GM19438 (cell line): ENCODE data around the gene SLC27A1.
"Not testable (repeated sequence)": the region's sequence is repeated elsewhere in the genome, so short reads cannot be mapped to it uniquely, and the experiment has no call there.

Source experiments
- ATAC-seq: cut with Tn5 transposase; IDR thresholded peaks from one replicate; pipeline ENCODE4 v1.9.1; 2021; ENCODE audit warnings: low read depth; ENCODE audit not compliant: unreplicated experiment

Gene SLC27A1

DNA sequence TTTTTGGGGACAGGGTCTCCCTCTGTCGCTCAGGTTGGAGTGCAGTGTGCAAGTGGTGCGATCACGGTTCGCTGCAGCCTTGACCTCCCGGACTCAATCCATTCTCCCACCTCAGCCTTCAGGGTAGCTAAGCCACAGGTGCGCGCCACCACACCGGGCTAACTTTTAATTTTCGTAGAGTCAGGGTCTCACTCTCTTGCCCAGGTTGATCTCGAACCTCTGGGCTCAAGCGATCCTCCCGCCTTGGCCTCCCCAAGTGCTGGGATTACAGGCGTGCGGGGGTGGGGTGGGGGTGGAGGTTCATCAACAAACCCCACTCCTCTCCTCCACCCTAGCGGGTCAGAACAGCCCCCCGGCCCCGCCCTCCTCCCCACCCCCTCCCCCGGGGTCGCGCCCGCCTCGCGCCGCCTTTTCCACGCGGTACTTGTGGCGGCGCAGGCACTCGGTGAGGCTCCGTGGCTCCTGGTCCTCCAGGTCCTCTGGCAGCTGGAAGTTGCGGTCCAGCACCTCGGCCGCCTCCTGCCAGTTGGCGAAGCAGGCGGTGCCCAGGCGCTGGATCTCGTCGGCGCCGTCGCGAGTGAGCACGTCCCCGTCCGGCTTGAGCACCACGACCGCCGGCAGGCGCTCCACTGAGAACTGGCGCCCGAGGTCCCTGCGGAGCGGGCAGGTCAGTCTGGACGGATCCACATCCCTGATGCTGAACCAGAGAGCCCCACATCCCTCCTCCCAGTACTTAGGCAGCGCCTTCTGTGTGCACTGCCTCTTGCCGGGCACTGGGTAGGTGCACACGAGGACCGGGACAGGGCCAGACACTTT, 14.8 kb upstream of the SLC27A1 start:
- ATAC-seq = no peak

DNA sequence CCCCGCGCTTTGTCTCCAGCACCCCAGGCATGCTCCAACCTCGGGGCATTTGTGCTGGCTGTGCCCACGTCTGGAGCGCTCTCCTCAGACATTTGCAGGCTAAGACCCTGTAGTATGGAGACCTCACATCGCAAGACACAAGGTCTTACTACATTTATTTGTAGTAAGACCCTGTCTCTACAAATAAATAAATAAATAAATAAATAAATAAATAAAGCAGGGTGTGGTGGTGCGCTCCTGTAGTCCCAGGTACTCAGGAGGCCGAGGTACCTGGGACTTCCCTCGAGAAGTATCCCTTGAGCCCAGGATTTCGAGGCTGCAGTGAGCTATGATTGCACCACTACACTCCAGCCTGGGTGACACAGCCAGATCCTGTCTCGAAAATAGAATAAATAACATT, 14.2 kb upstream of the SLC27A1 start:
- ATAC-seq = no peak

DNA sequence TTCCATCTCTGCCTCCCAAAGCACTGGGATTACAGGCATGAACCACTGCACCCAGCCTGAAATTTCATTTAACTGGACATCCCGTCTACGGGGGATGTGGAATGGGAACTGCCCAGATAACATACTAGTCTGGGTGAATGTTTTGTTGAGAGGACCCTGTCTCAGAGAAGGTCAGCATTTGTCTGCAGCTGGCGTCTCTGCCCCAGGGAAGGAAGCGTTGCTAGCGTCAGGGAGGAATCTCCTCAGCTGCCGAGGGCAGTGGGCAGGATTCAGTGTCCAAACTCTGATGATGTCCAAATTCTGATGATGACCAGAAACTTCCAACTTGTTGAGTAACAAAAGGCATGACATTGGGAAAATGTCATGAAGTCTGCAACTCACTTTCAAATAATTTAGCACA, 12.7 kb upstream of the SLC27A1 start:
- ATAC-seq = no peak

DNA sequence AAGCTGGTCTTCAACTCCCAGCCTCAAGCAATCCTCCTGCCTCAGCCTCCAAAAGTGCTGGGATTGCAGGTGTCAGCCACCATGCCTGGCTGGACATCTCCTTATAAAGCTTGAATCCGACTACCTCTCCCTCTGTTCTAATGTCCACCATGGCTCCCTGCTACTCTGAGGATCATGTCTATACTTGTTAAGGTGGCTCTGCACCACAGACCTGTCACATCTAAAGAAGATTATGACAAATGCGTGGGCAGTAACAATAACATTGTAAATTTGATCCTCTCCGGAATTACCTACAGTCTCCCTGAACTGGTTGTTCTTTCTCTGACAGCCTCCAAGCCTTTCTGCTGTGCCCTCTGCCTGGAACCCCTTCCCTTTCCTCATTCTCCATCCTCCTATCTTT, 11.4 kb upstream of the SLC27A1 start:
- ATAC-seq = no peak

DNA sequence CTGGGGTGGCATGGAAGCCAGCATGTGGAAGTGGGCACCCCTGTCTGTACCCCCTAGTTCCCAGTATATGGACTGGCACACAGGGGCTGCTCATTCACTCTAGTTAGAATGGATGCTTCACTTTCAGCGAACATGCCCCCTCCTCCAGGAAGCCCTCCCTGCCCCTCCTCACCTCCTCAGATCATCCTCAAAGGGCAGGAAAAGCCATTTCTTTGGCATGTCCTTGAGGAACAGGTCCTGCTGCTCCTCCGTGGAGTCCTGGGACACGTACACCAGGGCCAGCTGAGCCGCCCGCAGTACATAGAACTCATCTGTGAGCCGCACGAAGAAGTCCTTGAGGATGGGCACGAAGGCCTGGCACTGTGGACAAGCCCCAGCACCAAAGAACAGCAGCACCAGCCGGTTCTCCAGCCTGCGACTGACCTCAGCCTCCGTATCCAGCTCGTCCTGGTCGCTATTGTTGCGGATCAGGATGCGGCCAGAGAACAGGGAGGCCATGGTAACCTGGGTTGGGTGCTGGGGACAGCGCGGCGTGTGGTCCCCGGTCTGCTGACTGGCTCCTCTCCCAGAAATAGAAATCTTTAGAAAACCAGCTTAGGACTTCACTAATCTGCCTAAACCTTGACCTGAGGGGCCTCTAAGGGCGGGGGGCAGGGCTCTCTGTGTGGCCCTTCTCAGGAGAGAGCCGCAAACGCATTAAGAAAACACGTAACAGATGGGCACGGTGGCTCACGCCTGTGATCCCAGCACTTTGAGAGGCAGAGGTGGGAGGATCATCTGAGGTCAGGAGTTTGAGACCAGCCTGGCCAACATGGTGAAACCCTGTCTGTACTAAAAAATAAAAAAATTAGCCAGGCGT, 9.7 kb upstream of the SLC27A1 start, which contains the start of gene NXNL1:
Gene NXNL1 (minus strand): TSS at position 555 of the 859 bp plus-strand sequence. CDS start 57 bp downstream, at position 498.
- no peak for ATAC-seq

DNA sequence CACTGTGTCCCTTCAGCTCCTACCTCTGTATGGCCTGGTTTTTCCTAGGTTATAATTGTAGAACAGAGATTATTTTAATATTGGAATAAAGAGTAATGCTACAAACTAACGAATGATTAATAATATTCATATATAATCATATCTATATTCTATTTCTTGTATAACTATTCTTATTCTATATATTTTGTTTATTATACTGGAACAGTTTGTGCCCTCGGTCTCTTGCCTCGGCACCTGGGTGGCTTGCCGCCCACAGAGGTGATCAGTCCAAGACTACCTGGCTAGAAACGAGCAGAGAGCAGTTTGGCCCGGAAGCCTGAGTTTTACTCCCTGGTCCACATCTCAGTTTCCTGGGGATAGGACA, 3.9 kb upstream of the SLC27A1 start:
- ATAC-seq = no peak

DNA sequence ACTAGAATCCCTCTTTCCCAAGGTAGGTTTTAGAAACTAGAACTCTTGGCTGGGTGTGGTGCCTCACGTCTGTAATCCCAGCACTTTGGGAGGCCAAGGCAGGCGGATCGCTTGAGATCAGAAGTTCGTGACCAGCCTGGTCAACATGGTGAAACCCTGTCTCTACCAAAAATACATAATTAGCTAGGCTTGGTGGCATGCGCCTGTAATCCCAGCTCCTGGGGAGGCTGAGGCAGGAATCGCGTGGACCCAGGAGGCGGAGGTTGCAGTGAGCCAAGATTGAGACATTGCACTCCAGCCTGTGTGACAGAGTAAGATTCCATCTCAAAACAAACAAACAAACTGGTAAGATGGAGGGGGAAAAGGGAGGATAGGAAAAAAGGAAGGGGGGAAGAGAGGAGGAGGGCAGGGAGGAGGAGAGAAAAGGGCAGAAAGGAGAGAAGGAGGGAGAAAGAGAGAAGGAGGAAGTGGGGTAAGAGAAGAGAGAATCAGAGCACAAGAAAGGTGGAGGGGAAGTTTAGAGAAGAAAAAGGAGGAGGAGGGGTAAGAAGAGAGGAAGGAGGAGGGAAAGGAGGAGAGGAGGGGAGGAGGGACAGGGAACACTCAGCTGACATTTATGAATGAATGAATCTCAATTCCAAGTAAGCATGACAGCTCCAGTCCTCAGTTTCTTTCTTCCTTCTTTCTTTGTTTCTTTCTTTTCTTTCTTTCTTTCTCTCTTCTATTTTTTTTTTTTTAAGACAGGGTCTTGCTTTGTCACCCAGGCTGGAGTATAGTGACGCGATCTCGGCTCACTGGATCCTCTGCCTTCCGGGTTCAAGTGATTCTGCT, 2.6 kb upstream of the SLC27A1 start:
- no peak for ATAC-seq

DNA sequence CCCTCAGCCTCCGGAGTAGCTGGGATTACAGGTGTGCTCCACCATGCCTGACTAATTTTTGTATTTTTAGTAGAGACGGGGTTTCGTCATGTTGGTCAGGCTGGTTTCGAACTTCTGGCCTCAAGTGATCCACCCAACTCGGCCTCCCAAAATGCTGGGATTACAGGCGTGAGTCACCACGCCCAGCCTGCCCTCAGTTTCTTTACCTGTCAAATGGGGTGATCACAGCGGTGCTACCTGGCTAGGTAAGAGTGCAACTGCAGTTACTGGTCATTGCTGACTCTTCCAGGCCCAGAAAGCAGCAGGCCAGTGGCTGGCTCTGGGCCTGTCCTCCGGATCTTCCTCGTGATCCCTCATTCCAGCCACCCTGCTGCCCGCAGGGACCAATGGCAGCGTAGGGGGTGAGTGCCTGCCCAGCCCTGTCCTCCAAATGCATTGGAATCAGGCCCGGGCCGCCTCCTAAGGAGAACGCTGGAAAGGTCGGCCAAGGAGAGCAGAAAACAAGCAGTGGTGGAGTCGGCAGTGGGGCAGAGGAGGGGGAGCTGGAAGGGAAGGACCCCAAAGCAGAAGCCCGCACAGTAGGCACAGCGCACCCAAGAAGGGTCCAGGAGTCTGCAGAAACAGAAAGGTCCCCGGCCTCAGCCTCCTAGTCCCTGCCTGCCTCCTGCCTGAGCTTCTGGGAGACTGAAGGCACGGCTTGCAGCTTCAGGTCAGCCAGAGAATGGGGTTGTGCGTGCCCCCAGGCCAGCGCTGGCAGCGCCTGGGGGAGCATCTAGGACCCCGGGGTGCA, 1.8 kb upstream of the SLC27A1 start:
- no peak for ATAC-seq

DNA sequence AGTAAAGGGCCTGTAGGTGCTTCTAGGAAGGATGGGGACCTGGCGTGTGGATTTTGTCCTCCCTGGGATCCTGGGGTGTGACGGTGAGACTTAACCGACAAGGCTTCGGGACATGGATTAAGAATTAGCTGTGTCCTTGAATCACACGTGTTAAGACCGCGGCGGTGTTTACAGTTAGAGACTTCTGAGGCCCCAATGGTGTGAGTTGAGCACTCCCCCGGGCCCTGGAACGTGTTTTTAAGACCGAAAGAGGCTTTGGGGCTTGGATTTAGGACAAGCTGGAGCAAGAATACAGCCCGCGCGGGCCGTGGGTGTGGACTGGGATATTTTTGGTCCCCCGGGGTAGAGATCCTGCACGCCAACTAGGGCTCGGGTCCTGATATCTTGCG, 1.2 kb upstream of the SLC27A1 start:
- ATAC-seq = no peak

DNA sequence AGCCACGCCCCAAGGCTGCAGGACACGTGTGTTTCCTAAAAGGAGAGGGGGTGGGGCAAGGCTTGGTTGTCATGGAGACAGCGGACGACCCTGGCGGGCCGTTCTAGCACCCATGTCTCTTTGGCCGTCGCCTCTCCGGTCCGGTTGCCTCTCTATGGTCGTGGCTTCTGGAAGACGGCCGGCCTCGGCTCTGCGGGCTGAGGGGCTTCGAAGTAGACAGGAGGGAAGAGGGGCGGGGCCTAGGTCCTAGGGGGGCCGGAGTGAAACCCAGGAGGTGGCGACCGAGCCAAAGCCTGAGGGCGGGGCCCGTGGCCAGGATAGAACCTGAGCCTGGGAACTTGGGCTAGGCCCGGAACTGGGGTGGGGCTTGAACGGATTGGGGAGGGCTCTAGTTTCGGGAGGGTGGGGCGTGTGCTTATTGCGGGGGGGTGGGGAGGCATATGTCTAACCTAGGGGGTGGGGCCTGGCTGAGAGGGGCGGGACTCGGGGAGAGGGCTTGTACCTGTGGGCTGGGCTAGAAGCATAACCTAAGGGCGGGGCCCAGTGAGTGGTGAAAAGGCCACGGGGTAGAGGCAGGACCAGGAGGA, 750 bp upstream of the SLC27A1 start:
- peak; percentile 59 for ATAC-seq

DNA sequence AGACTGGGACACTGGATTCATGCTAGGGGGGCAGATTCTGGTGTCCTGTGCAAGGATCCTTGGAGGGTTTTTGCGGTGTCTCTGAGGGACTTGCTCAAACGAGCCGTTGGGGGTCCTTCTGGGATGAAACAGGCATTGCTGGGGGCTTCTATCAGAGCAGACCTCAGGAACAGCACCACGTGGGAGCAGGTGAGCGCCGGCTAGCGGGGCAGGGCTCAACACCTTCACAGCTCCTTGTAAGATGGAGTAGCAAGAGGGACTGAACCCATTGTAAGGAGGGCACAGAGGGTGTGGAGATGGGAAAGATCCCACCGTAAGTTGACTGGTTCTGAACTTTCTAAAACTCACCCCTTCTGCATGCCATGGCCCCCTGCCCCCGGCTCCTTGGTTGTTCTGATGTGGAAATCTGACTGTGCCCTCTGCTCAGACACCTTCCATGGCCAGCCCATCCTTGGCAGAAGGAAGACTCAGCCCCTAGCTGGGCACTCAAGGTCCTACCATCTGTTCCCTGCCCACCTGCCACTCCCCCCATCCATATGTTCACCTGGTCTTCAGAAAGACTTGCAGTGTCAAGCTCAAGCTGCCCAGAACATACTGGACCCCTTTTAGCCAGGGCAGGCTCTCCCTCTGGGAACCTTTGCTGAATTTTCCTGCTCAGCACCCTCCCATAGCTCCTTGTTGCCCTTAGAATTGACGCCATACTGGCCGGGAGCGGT, 1.2 kb downstream of the SLC27A1 start:
- ATAC-seq = no peak

DNA sequence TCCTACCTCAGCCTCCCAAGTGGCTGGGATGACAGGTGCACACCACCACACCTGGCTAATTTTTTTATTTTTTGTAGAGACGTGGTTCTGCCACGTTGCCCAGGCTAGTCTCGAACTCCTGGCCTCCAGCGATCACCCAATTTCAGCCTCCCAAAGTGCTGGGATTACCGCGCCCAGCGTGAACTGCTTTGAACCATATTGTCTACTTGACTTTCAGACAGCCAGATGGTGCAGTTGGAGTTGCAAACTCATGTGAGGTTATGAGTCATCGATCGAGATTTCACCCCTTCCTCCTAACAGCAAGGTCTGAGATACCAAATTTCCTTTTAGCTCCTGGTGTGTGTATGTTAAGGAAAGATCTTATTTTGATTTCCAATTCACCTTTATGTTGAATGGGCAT, 2.7 kb downstream of the SLC27A1 start:
- no peak for ATAC-seq

DNA sequence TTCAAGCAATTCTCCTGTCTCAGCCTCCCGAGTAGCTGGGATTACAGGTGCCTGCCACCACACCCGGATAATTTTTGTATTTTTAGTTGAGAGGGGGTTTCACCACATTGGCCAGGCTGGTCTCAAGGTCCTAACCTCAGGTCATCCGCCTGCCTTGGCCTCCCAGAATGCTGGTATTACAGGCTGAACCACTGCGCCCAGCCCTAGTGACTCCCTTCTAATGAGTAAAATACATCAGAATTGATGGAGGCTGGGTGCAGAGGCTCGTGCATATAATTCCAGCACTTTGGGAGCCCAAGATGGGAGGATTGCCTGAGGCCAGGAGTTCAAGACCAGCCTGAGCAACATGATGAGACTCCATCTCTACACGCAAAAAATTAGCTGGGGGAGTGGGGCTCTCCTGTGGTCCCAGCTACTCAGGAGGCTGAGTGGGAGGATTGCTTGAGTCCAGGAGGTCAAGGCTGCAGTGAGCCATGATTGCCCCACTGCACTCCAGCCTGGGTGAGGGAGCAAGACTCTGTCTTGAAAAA, 4.8 kb downstream of the SLC27A1 start:
- not testable (repeated sequence) for ATAC-seq

DNA sequence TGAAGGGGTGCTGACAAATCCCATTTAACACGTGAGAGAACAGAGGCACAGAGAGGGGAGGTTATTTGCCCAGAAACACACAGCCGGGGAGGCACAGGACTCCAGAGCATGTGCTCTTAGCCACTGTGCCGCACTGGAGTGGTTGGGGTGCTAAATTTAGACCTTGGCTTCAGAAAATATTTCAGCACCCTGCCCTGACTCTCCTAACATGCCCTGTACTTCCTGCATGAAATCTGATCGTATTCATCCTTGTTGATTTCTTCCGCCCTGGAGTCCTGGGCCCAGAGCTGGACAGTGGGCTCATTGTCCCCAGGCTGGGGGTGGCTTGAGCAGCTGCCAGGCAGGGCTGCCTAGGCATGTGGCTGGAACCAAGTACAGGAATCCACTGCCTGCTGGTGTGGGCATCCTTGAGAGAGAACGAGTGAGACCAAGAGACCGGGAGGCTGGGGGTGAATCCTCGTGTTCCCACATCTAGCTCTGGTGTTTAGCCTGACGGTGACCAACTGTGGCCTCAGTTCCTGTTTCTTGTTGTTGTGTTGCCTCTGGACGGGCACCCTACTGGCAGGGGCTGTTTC, 5.3 kb downstream of the SLC27A1 start:
- ATAC-seq = no peak

DNA sequence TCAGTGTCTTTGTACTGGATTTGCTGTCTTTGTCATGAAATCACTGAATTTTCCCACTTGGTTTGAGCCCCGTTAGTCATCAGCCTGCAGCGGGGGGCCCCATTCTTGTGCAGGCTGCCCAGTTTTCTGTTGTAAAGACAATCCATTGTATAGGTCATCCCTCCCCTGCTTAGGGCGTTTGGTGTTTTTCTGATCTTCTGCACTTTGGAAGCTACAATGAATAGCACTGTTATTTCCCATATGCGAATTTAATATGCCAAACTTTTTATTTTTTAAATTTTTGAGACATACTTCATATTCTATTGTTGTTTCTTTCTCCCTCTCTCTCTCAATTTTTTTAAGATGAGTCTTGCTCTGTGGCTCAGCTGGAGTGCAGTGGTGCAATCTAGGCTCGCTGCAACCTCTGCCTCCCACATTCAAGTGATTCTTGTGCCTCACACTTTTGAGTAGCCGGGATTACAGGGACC, 9.0 kb downstream of the SLC27A1 start:
- ATAC-seq = no peak

DNA sequence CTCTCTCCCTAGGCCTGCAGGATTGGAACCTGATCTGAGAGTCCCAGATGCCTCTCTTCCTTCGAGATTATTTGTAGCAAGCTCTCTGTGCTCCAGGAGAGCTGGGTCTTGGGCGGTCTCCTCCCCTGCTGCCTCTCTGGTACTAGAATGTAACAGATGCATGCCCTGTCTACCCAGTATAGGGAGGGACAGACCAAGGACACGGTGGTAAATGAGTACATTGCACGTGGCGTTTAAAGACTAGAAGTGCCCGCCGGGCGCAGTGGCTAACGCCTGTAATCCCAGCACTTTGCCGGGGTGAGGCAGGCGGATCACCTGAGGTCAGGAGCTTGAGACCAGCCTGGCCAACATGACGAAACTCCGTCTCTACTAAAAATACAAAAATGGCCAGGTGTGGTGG, 11.7 kb downstream of the SLC27A1 start:
- no peak for ATAC-seq

DNA sequence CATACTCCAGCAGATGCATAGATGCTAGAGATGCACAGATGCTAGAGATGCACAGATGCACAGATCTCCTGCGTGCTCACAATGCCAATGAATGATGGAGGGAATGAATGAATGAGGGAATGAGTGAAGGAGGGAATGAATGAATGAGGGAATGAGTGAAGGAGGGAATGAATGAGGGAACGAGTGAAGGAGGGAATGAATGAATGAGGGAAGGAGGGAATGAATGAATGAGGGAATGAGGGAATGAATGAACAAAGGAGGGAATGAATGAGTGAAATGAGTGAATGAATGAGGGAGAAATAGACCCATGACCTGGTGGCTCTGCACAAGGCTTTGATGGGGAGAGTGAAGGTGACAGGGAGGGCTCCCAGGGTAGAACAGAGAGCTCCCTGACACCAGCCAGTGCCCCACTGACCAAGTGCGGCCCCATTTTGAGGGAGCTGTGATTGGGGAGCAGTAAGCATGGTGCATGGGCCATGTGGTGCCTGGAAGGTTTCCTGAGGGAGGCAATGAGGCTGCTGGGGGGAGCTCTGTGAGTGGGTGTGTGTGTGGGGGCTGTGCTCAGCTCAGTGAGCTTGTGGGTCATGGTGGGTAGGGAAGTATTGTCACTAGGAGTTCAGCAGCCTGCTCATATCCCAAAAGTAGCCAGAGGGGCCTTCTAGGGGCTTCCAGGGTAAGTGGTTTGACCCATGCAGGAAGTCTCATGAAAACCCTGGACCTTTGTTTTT, 12.7 kb downstream of the SLC27A1 start:
- no peak for ATAC-seq

DNA sequence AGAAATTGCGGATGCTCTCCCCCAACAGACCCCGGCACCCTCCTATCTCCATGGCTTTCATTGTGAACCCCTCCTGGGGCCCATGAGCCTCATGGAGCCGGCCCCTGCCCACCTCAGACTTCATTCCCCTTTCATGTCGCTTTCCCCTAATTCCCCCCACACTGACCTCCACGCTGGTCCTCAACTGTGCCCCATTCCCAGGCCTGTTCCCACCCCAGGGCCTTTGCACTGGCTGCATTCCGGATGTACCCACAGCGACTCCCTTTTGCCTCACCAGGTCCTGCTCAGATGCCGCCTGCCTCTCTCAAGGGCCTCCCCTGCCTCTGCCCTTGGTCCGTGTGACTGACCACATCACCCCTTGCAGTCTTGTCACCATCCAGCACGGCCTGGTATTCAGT, 13.3 kb downstream of the SLC27A1 start:
- no peak for ATAC-seq
